Measurements from ENCODE around the gene SMARCC1.
A peak's percentile ranks its signal among the peaks of the same experiment; 100 is the strongest.

Gene SMARCC1

GRCh38 chr3:47580481-47580880, 201.2 kb downstream of the SMARCC1 start:
- H3K4me3 ChIP-seq (ENCODE audit: low read depth, low read length) = no peak overlapping the region
- no peak for TF ChIP-seq CTCF (IDR thresholded peaks at IDR 0.05; ENCODE audit: low read depth, low read length)

- H3K4me3 ChIP-seq (ENCODE audit: low read depth, low read length) = no peak overlapping the region
- no peak for TF ChIP-seq CTCF (IDR thresholded peaks at IDR 0.05; ENCODE audit: low read depth, low read length)
These were observed 201.8 kb downstream of the SMARCC1 start for GRCh38 chr3:47579875-47580274.

GRCh38 chr3:47578691-47579632, 202.7 kb downstream of the SMARCC1 start, which contains the start of gene CSPG5:
TSS of gene CSPG5 (minus strand) at chr3:47578865. CDS start at chr3:47578693, 172 bp downstream.
- H3K4me3 ChIP-seq (ENCODE audit: low read depth, low read length) = peak within 1 kb of the TSS; percentile 61
- TF ChIP-seq CTCF (IDR thresholded peaks at IDR 0.05; ENCODE audit: low read depth, low read length) = no peak

GRCh38 chr3:47578119-47578632, 203.5 kb downstream of the SMARCC1 start:
- no peak for TF ChIP-seq CTCF (IDR thresholded peaks at IDR 0.05; ENCODE audit: low read depth, low read length)
- peak overlapping the region; percentile 61 for H3K4me3 ChIP-seq (ENCODE audit: low read depth, low read length)

DNA sequence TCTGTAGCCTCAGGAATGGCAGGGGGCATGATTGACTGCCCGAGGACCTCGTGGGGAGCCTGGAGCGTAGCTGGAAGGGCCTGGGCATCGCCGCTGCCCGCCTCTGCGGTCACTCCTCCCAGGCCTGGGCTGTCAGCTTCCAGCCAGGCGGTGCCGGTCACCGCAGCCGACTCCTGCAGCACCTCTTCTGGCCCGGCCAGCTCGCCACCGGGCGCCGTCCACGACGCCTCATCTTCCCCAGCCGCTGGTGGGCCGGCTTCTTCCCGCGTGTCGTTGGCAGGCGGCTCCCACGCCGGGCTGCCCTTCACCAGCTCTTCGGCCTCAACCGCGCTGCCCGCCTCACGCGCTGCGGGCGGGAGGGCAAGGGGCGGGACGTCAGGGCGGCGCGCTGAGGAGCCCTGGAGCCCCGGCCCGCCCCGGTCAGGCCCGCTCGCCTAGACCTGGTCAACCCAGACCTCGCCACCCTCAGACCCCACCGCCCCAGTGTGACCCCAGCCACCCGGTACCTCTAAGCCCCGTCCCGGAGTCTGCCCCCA, 204.0 kb downstream of the SMARCC1 start:
- peak overlapping the region; percentile 61 for H3K4me3 ChIP-seq (ENCODE audit: low read depth, low read length)
- TF ChIP-seq CTCF (IDR thresholded peaks at IDR 0.05; ENCODE audit: low read depth, low read length) = no peak

GRCh38 chr3:47573190-47574172, 208.2 kb downstream of the SMARCC1 start:
- no peak overlapping the region for H3K4me3 ChIP-seq (ENCODE audit: low read depth, low read length)
- no peak for TF ChIP-seq CTCF (IDR thresholded peaks at IDR 0.05; ENCODE audit: low read depth, low read length)

All from WI38 (cell line).